ENCODE data around the gene CTDSPL2.

- TF ChIP-seq EZH2 (IDR thresholded peaks at IDR 0.05; ENCODE audit: low read length, missing control alignments) (no peak), CTCF (conservative IDR thresholded peaks at IDR 0.05 in 1 of 2, IDR thresholded peaks at IDR 0.05 in 1 of 2; ENCODE audit: low read depth in 1 of 2, low read length in 2 of 2) (no peak)
These were observed 109.7 kb downstream of the CTDSPL2 start, which contains the start of gene EIF3J for GRCh38 chr15:44536962-44537734.
